M059J (cell line): ENCODE data around the gene MPC2. TPM values are rescaled to one million over a fixed set of nuclear protein-coding genes. Genes with fewer than 3 reads are reported as not detected.
"Not testable (repeated sequence)": the region's sequence is repeated elsewhere in the genome, so short reads cannot be mapped to it uniquely, and the experiment has no call there.

Experiments used
- DNase-seq: peaks from one replicate; pipeline ENCODE4 v3.0.0-alpha.2; 2012; ENCODE audit warnings: low read depth
- total RNA-seq: library from RNA; depleted of rRNA; stranded (reverse); fragments of >200 nt; shearing (Covaris generic); gene quantifications from 2 replicates; pipeline ENCODE4 v1.2.3, GENCODE V29; 2014

MPC2 gene
- total RNA-seq, 1 experiment from 2014 or later: 99.4 TPM

GRCh38 chr1:167905182-167905581 lies 31.7 kb downstream of the MPC2 start:
- no peak for DNase-seq

GRCh38 chr1:167904652-167905130 lies 32.2 kb downstream of the MPC2 start:
- peak; percentile 85 for DNase-seq

- DNase-seq: no peak
Measured at GRCh38 chr1:167900907-167901306, 36.0 kb downstream of the MPC2 start.

- DNase-seq: no peak
Measured at GRCh38 chr1:167899253-167899681, 37.6 kb downstream of the MPC2 start.

GRCh38 chr1:167898578-167899222 lies 38.2 kb downstream of the MPC2 start:
- DNase-seq: no peak

GRCh38 chr1:167893798-167894197 lies 43.1 kb downstream of the MPC2 start:
- no peak for DNase-seq

- no peak for DNase-seq
Measured at GRCh38 chr1:167890400-167890799, 46.5 kb downstream of the MPC2 start.

GRCh38 chr1:167887187-167887586 lies 49.7 kb downstream of the MPC2 start:
- not testable (repeated sequence) for DNase-seq

GRCh38 chr1:167882376-167882775 lies 54.5 kb downstream of the MPC2 start:
- no peak for DNase-seq

- DNase-seq: no peak
Measured at GRCh38 chr1:167881786-167882185, 55.1 kb downstream of the MPC2 start.

- DNase-seq: peak; percentile 38
Measured at GRCh38 chr1:167881069-167881468, 55.8 kb downstream of the MPC2 start.

GRCh38 chr1:167880580-167881021 lies 56.3 kb downstream of the MPC2 start:
- peak; percentile 29 for DNase-seq

GRCh38 chr1:167879508-167879907 lies 57.4 kb downstream of the MPC2 start:
- no peak for DNase-seq

- no peak for DNase-seq
Measured at GRCh38 chr1:167878372-167879160, 58.3 kb downstream of the MPC2 start.

GRCh38 chr1:167876597-167877175 lies 60.2 kb downstream of the MPC2 start:
- DNase-seq: no peak

GRCh38 chr1:167871331-167871730 lies 65.5 kb downstream of the MPC2 start:
- DNase-seq: no peak

GRCh38 chr1:167869157-167870001 lies 67.5 kb downstream of the MPC2 start:
- not testable (repeated sequence) for DNase-seq

GRCh38 chr1:167866739-167867414 lies 70.0 kb downstream of the MPC2 start:
- DNase-seq: not testable (repeated sequence)
